IPS-15b (cell line): Measurements from ENCODE around the gene BCKDHB.
A peak's percentile ranks its signal among the peaks of the same experiment; 100 is the strongest.

ENCODE experiments used
- H3K27me3 ChIP-seq: one replicate; pipeline ENCODE4 v1.6.1; 2013; ENCODE audit warnings: low read length; ENCODE audit not compliant: control insufficient read depth, insufficient read depth
- H3K36me3 ChIP-seq: one replicate; pipeline ENCODE4 v1.6.1; 2013; ENCODE audit warnings: low read length; ENCODE audit not compliant: control insufficient read depth, insufficient read depth
- H3K4me1 ChIP-seq: one replicate; pipeline ENCODE4 v1.6.1; 2013; ENCODE audit warnings: mild to moderate bottlenecking, low read length; ENCODE audit not compliant: control insufficient read depth, insufficient read depth
- H3K4me3 ChIP-seq: one replicate; pipeline ENCODE4 v1.5.1; 2013; ENCODE audit warnings: low read depth, low read length
- H3K9ac ChIP-seq: one replicate; pipeline ENCODE4 v1.6.1; 2013; ENCODE audit warnings: low read depth, mild to moderate bottlenecking, low read length
- H3K9me3 ChIP-seq: one replicate; pipeline ENCODE4 v1.6.1; 2013; ENCODE audit warnings: mild to moderate bottlenecking, low read length; ENCODE audit not compliant: control insufficient read depth, insufficient read depth

The BCKDHB gene

DNA sequence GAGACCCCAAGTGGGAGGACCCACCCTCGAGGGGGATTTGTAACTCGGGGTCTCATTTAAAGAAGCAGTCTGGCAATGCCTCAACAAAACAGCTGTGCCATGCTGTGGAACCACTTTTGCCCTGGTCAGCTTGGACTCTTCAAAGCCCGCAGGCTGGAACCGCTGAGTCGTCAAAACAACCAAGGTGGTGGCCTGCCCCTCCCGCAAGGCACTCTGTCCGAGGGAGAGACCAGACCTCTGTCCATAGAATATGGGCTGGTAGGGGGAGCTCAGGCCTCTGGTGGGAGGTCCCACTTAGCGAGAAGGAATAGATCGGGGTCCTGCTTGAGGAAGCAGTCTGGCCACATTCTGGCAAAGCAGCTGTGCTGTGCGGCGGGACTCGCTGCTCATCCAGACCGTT lies 208.1 kb downstream of the BCKDHB start:
- Histone ChIP-seq H3K27me3 (no peaks in the 10 kb centered on the region), H3K9me3 (no peaks in the 10 kb centered on the region)

DNA sequence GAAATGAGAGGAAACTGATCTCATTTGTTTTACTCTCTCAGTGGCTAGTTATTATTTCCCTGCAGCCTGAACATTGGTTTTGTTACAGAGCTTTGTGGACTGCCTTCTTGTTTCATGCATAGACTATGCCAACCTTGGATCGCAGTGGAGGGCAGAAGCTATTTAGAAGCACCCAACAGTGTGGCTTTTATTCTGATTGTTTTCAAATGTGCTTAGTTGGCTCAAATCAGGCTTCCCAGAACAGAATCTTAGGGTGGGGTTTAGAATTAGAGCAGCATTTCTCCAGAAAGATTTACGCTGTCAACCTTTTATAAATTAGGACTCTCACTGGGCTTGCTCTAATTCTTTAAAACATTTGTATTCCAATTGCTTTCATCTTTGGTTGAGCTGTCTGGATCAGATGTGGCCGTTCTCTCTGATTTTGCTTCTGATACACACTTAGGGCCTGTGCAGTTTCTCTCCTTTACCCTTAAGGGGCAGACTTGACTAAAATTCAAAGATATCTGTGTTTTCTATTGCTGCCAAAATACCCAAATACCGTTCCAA lies 210.3 kb downstream of the BCKDHB start:
- Histone ChIP-seq H3K9me3 (no peaks in the 10 kb centered on the region), H3K9ac (no peak overlapping the region), H3K4me3 (no peak overlapping the region), H3K27me3 (no peaks in the 10 kb centered on the region), H3K4me1 (no peaks in the 10 kb centered on the region), H3K36me3 (no peaks in the 10 kb centered on the region)

More for the DNA sequence above, 208.1 kb downstream of the BCKDHB start:
- Histone ChIP-seq H3K9ac (no peak overlapping the region), H3K36me3 (no peaks in the 10 kb centered on the region), H3K4me3 (no peak overlapping the region), H3K4me1 (no peaks in the 10 kb centered on the region)

DNA sequence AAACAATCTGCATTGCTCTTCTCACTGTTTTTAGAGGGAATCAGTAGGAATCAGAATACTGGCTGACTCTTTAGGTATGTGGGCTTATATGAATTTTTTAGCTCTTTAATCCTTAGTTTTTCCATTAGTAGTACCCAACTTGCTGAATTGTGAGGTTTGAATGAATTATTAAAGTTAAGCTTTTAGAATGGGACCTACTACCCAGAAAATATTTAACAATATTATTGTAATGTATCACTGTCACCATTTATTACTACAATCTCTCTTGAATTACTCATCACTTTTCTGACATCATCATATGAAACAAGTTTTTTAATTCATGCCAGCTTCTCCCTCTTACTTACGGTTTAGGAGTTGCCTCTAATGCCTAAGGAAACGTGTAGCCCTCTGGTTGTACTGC lies 212.7 kb downstream of the BCKDHB start:
- Histone ChIP-seq H3K9me3 (no peaks in the 10 kb centered on the region), H3K4me3 (no peak overlapping the region), H3K9ac (no peak overlapping the region), H3K36me3 (no peaks in the 10 kb centered on the region), H3K27me3 (no peaks in the 10 kb centered on the region), H3K4me1 (no peaks in the 10 kb centered on the region)

DNA sequence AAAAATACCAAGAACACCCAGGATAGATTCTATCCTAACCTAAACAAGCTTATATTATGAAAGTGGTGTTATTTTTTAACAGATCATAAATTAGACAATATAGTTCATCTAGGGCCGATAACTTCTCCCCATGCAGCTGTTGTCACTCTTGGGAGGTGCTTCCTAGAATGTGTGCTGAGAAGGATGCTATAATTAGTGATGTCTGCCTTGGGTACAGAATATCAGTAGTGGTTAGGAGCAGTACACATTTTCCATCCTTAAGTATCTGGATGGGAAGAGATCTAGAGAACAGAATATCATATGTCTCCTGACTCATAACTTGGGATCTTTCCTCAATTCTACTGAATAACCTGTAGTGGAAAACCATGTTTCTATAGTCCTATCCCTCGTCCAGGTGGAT lies 214.5 kb downstream of the BCKDHB start:
- H3K4me1 ChIP-seq, result no peaks in the 10 kb centered on the region
- no peaks in the 10 kb centered on the region for H3K9me3 ChIP-seq
- H3K36me3 ChIP-seq, result no peaks in the 10 kb centered on the region
- H3K9ac ChIP-seq, result no peak overlapping the region
- H3K27me3 ChIP-seq, result no peaks in the 10 kb centered on the region
- H3K4me3 ChIP-seq, result no peak overlapping the region

DNA sequence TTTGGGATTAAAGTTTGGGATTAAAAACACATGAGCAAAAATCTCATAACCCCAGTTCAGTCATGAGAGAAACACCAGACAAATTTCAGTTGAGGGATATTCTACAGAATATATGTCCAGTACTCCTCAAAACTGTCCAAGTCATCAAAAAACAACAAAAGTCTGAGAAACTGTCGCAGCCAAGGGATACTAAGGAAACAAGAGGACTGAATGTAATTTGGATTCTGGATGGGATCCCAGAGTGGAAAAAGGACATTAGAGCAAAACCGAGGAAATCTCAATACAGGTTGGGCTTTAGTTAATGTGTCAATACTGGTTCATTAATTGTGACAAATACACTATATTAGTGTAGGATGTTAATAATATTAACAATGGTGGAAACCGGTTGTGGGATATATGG lies 219.3 kb downstream of the BCKDHB start:
- Histone ChIP-seq H3K4me3 (no peak overlapping the region), H3K4me1 (peaks cover 19% of the 10 kb centered on the region), H3K9me3 (no peaks in the 10 kb centered on the region)

DNA sequence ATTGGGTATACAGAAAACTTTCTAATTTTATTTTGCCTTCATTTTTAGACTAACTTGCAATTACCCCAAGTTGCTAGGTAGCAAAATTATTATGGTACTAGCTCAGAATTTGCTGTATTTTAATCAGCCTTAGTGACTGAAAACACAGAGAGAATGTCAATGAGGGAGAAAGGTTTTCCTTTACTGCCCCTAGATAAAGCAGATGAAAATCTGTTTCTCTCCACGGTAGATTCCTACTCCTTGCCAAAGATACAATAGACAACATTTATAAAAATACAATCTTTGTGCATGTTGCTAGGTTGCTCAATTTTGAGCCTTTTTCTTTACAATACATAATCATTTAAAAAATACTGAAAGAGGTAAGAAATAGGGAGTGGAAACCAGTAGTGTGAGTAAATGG lies 222.2 kb downstream of the BCKDHB start:
- Histone ChIP-seq H3K9me3 (no peaks in the 10 kb centered on the region), H3K9ac (no peak overlapping the region), H3K4me3 (no peak overlapping the region), H3K4me1 (peaks cover 43% of the 10 kb centered on the region), H3K36me3 (no peaks in the 10 kb centered on the region), H3K27me3 (no peaks in the 10 kb centered on the region)

More for the DNA sequence above, 219.3 kb downstream of the BCKDHB start:
- Histone ChIP-seq H3K27me3 (no peaks in the 10 kb centered on the region), H3K36me3 (no peaks in the 10 kb centered on the region), H3K9ac (no peak overlapping the region)

DNA sequence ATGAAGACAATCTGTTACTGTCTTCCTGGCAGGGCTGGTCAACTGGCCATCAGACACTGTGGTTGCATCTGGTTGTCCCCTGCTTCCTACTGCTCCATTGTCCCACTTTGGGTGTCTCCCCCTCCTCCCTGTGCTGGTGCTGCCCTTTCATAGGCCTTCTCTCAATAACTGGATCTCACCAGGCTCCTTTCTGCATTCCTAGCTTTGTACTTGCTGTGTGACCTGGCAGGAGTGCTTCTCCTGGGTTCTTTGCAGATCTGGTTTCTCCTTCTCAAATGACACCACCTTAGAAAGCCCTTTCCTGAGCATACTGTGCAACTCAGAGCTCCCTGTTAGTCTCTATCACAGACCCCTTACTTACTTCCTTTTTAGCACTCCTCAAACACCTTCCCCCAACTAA lies 223.0 kb downstream of the BCKDHB start:
- Histone ChIP-seq H3K9ac (no peak overlapping the region), H3K4me3 (no peak overlapping the region), H3K9me3 (no peaks in the 10 kb centered on the region), H3K4me1 (peaks cover 48% of the 10 kb centered on the region), H3K27me3 (no peaks in the 10 kb centered on the region), H3K36me3 (no peaks in the 10 kb centered on the region)

DNA sequence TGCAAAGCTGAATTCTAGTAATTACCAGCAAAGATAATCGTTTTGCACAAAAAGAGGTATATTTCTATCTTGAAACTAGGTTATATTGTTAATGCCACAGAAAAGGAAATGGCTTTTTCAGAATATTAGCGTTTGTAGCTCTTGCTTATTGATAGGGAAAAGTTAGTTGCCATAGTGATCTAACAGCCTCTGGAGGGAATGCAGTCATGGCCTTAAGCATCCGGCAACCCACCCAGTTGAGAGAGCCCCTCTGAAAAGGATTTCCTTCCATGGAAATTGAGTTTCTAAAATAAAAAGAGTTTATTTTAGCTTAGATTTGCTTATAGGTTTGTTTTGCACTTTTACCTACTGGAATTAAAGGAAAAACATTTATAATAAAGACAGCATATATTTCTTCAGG lies 224.5 kb downstream of the BCKDHB start:
- no peaks in the 10 kb centered on the region for H3K9me3 ChIP-seq
- peaks cover 51% of the 10 kb centered on the region for H3K4me1 ChIP-seq
- no peaks in the 10 kb centered on the region for H3K36me3 ChIP-seq
- no peaks in the 10 kb centered on the region for H3K27me3 ChIP-seq
- no peak overlapping the region for H3K9ac ChIP-seq
- no peak overlapping the region for H3K4me3 ChIP-seq

DNA sequence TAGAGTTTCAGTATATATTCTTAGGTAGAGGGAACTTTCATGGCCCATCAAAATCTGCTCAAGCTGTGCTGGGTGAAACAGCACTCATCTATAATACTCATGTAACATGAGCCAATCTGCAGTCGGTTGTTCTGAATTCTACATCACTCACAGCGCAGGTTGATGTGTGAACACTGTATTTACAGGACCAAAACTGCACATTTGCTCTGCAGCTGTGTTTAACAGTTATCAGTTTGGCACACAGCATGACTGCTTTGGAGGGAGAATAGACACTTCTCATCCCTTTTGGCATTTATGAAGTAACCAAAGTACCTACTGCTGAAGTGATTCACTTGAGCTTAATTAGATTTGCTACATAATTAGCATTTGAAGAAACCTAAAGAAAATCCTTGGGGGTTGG lies 225.1 kb downstream of the BCKDHB start:
- Histone ChIP-seq H3K27me3 (no peaks in the 10 kb centered on the region), H3K9me3 (no peaks in the 10 kb centered on the region), H3K36me3 (no peaks in the 10 kb centered on the region), H3K4me3 (peak overlapping the region; percentile 23), H3K4me1 (peaks cover 51% of the 10 kb centered on the region), H3K9ac (no peak overlapping the region)

DNA sequence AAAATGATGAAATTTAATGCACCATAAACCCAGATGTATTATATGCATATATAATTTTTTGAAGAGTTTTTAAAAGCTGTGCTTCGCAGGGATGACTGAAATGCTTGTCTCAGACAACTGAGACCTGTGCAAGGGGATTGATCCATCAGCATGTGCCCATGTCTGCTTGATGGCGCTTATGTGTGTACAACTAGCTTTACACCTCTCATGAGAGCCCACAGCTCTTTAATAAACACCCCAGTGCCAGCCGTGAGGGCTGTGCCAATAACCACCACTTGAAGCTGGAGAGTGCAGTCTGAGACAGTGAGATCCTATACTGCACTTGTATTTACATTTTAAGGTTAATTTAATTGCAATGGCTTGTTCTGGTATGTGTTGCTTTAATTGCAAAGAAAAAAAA lies 225.5 kb downstream of the BCKDHB start:
- Histone ChIP-seq H3K36me3 (no peaks in the 10 kb centered on the region), H3K9me3 (no peaks in the 10 kb centered on the region), H3K4me1 (peaks cover 51% of the 10 kb centered on the region), H3K4me3 (no peak overlapping the region), H3K27me3 (no peaks in the 10 kb centered on the region), H3K9ac (no peak overlapping the region)

DNA sequence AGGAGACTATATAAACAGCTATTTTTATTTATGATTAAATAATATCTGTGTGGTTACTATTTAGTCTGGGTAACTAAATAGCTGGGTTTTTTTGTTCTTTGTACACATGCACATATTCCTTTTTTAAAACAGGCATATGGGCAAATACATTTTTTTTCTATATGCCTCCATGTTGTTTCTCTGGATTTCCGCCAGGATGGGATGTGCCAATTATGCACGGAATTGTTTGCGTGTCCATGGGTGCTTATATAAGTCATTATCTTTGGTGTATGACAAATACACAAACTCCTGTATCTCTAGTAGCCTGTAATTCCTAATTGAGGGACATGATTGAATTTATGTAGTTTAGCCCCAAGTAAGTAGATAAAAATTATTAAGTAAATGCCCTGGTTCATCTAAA lies 226.9 kb downstream of the BCKDHB start:
- H3K9ac ChIP-seq, result no peak overlapping the region
- H3K9me3 ChIP-seq, result no peaks in the 10 kb centered on the region
- H3K4me1 ChIP-seq, result peaks cover 47% of the 10 kb centered on the region
- no peak overlapping the region for H3K4me3 ChIP-seq
- H3K27me3 ChIP-seq, result no peaks in the 10 kb centered on the region
- H3K36me3 ChIP-seq, result no peaks in the 10 kb centered on the region

DNA sequence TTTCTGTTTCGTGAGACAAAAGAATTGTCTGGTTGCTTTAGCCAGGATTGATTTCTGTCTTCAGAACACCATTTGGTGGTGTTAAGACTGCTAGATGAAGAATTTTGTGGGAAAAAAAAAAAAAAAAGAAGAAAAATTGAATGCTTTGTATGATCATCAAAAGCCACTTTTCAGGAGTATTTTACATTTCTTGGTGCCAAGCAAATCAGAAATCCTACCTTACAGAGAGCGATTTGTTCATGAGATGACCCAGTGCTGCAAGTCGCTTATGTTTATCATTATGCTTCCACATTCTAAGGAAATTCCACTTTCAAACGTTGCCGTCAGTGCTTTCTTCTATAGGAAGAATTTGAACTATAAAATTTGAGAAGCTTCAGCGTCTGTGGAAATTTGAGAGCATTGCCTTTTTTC lies 228.7 kb downstream of the BCKDHB start:
- no peak overlapping the region for H3K9ac ChIP-seq
- peaks cover 33% of the 10 kb centered on the region for H3K4me1 ChIP-seq
- H3K9me3 ChIP-seq, result no peaks in the 10 kb centered on the region
- H3K4me3 ChIP-seq, result no peak overlapping the region
- no peaks in the 10 kb centered on the region for H3K27me3 ChIP-seq
- no peaks in the 10 kb centered on the region for H3K36me3 ChIP-seq
